ENCODE data around the gene KCNN3. TPM values are rescaled to one million over a fixed set of nuclear protein-coding genes. Genes with fewer than 3 reads are reported as not detected.

The KCNN3 gene
- total and polyA plus RNA-seq, 2 of the 8 experiments (the other 6 are each of a cell fraction or from before 2014, with no cell fraction given), result 2.8 to 3.7 TPM

GRCh38 chr1:154742606-154743005 lies 127.5 kb downstream of the KCNN3 start:
- H2BK15ac ChIP-seq (ENCODE audit: low read length), result peak overlapping the region; percentile 90
- no peak overlapping the region for H3K4ac ChIP-seq (replicated peaks; ENCODE audit: insufficient read length, low read depth, low read length)
- H2BK12ac ChIP-seq (ENCODE audit: low read depth, low read length), result 0 out of 2 replicates have a peak overlapping the region, but pooled peaks have one; percentile 28
- FAIRE-seq (no peak), DNase-seq (ENCODE audit: low read depth in 1 of 2, low spot score in 2 of 2) (no peak)
- H2BK20ac ChIP-seq (ENCODE audit: low read length), result no peak overlapping the region
- no peak overlapping the region for H4K8ac ChIP-seq (ENCODE audit: extremely low read depth, insufficient read depth, low read length)
- no peaks in the 10 kb centered on the region for H3K36me3 ChIP-seq (ENCODE audit: control insufficient read depth in 2 of 4, insufficient read depth in 4 of 4, low read length in 3 of 4)
- no peak overlapping the region for H3K4me2 ChIP-seq (ENCODE audit: insufficient read depth in 1 of 2, low read depth in 2 of 2, low read length in 2 of 2)
- no peak overlapping the region for H2BK5ac ChIP-seq (ENCODE audit: low read depth, low read length)
- no peaks in the 10 kb centered on the region for H4K20me1 ChIP-seq (replicated peaks in 1 of 2; ENCODE audit: control insufficient read depth in 1 of 2, insufficient read depth in 2 of 2, low read length in 2 of 2)
- ChIA-PET CTCF (ENCODE audit: partially characterized antibody) (interaction anchor here (0.8 to 3.9 kb wide), 28 partner anchors 9 to 343 kb away, joined by 3 to 19 read pairs (median 5); no protein-coding TSS in a partner anchor), POLR2A (ENCODE audit: partially characterized antibody) (interaction anchor here (1.5 kb wide), 1 partner anchor 8 kb away, joined by 6 read pairs; no protein-coding TSS in a partner anchor)
- peaks cover 0 to 20% (median 12%) of the 10 kb centered on the region in 4 experiments; a peak in 6 of 7 replicates for H3K4me1 ChIP-seq (replicated peaks in 1 of 4; ENCODE audit: control insufficient read depth in 3 of 4, insufficient read depth in 4 of 4, low read length in 3 of 4)
- 93% methylated on average over 11 of the region's 11 CpGs; no CpG with 5 or more reads in 1 of the 2 experiments for WGBS, 2 experiments (ENCODE audit: extremely low coverage in 1 of 2, insufficient coverage in 1 of 2, insufficient read length in 1 of 2, insufficient replicate concordance in 2 of 2, low coverage in 1 of 2, low lambda C conversion rate in 2 of 2, missing lambda C conversion rate in 1 of 2)
- no peak overlapping the region for H3K18ac ChIP-seq (ENCODE audit: extremely low read depth, low read length)
- no peaks in the 10 kb centered on the region for H3K79me1 ChIP-seq (ENCODE audit: low read depth, low read length)
- H2AFZ ChIP-seq (ENCODE audit: low read length), result no peak overlapping the region
- no peak overlapping the region for H3K4me3 ChIP-seq (ENCODE audit: extremely low read depth in 1 of 4, insufficient read depth in 2 of 4, low read depth in 3 of 4, low read length in 4 of 4)
- H3K9me3 ChIP-seq (ENCODE audit: insufficient read depth in 2 of 2, low read depth in 1 of 2, low read length in 1 of 2), result peaks cover 4 to 8% of the 10 kb centered on the region in 2 experiments; a peak in 3 of 4 replicates
- H3K79me2 ChIP-seq (ENCODE audit: control insufficient read depth in 1 of 2, insufficient read depth in 2 of 2, low read length in 2 of 2), result no peaks in the 10 kb centered on the region
- H3K9ac ChIP-seq (replicated peaks in 1 of 4; ENCODE audit: extremely low read depth in 1 of 4, low read depth in 3 of 4, low read length in 3 of 4), result no peak overlapping the region
- no peak overlapping the region for H3K14ac ChIP-seq (ENCODE audit: insufficient read length)
- peak overlapping the region; percentile 48 for H4K91ac ChIP-seq (replicated peaks; ENCODE audit: insufficient read length, low read length)
- no peak overlapping the region for H4K5ac ChIP-seq (ENCODE audit: insufficient read length, low read depth, low read length)
- H2BK120ac ChIP-seq (replicated peaks; ENCODE audit: low read depth, low read length), result no peak overlapping the region
- H3K56ac ChIP-seq (replicated peaks; ENCODE audit: insufficient read length, low read depth, low read length), result no peak overlapping the region
- H3K27ac ChIP-seq (ENCODE audit: low read depth, low read length), result no peak overlapping the region
- no peak overlapping the region for H3K23ac ChIP-seq (ENCODE audit: insufficient read length)
- H3K23me2 ChIP-seq (ENCODE audit: low read depth, low read length), result no peaks in the 10 kb centered on the region
- 0 out of 2 replicates have a peak overlapping the region, but pooled peaks have one; percentile 32 for H2AK5ac ChIP-seq (ENCODE audit: low read depth, low read length)
- no peaks in the 10 kb centered on the region for H3K27me3 ChIP-seq (replicated peaks in 1 of 4; ENCODE audit: control insufficient read depth in 3 of 4, extremely low read depth in 1 of 4, insufficient read depth in 3 of 4, low read length in 3 of 4)
- TF ChIP-seq ATF2 (IDR thresholded peaks at IDR 0.05; ENCODE audit: low read length), result no peak
- TF ChIP-seq CEBPB (IDR thresholded peaks at IDR 0.05; ENCODE audit: low read depth, low read length), result no peak
- no peak for TF ChIP-seq JUND (IDR thresholded peaks at IDR 0.05; ENCODE audit: low read length)
- no peak for TF ChIP-seq EGR1 (IDR thresholded peaks at IDR 0.05; ENCODE audit: borderline replicate concordance, low read depth, low read length)
- TF ChIP-seq SP2 (IDR thresholded peaks at IDR 0.05; ENCODE audit: low read length), result no peak
- no peak for TF ChIP-seq FOSL1 (IDR thresholded peaks at IDR 0.05; ENCODE audit: insufficient read depth, low read depth, low read length)
- TF ChIP-seq POLR2A (IDR thresholded peaks at IDR 0.05; ENCODE audit: control extremely low read depth in 1 of 2, low read depth in 2 of 2, low read length in 2 of 2), result no peak
- TF ChIP-seq SAP30 (IDR thresholded peaks at IDR 0.05; ENCODE audit: insufficient read depth, insufficient replicate concordance, low read length), result no peak
- TF ChIP-seq BACH1 (IDR thresholded peaks at IDR 0.05; ENCODE audit: low read length), result no peak
- no peak for TF ChIP-seq SP1 (IDR thresholded peaks at IDR 0.05; ENCODE audit: low read depth, low read length)
- TF ChIP-seq, protein P1, sequence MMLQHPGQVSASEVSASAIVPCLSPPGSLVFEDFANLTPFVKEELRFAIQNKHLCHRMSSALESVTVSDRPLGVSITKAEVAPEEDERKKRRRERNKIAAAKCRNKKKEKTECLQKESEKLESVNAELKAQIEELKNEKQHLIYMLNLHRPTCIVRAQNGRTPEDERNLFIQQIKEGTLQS (IDR thresholded peaks at IDR 0.05; ENCODE audit: insufficient read depth, low read depth, low read length), result no peak
- no peak for TF ChIP-seq TAF7 (optimal IDR thresholded peaks at IDR 0.05; ENCODE audit: borderline replicate concordance, low read depth, low read length)
